Skeletal muscle tissue (tissue), 4 donors: ENCODE results near the gene WBP11. TPM values are rescaled to one million over a fixed set of nuclear protein-coding genes. Genes with fewer than 3 reads are reported as not detected.

Source experiments
- H3K27ac ChIP-seq: one replicate; pipeline ENCODE4 v1.7.0; 2013; ENCODE audit warnings: mild to moderate bottlenecking, low read depth, low read length, inconsistent platforms
- H3K27me3 ChIP-seq, 3 donors: one replicate each; pipeline ENCODE4 v1.7.0; 2013; ENCODE audit warnings: low read length in 3 of 3; ENCODE audit not compliant: control insufficient read depth in 3 of 3, insufficient read depth in 3 of 3
- H3K36me3 ChIP-seq, 3 donors: one replicate each; pipeline ENCODE4 v1.7.0; 2013; ENCODE audit warnings: low read length in 3 of 3; ENCODE audit not compliant: control insufficient read depth in 3 of 3, insufficient read depth in 3 of 3
- H3K4me1 ChIP-seq, 3 donors: one replicate each; pipeline ENCODE4 v1.7.0; 2013; ENCODE audit warnings: low read length in 3 of 3, mild to moderate bottlenecking in 3 of 3; ENCODE audit not compliant: control insufficient read depth in 3 of 3, insufficient read depth in 3 of 3
- H3K4me3 ChIP-seq, 3 donors: one replicate each; pipeline ENCODE4 v1.7.0; 2013; ENCODE audit warnings: low read length in 3 of 3
- H3K9ac ChIP-seq, 3 donors: one replicate each; pipeline ENCODE4 v1.7.0; 2013; ENCODE audit warnings: low read length in 3 of 3, mild to moderate bottlenecking in 3 of 3, moderate library complexity in 2 of 3, low read depth in 1 of 3
- H3K9me3 ChIP-seq, 3 donors: one replicate each; pipeline ENCODE4 v1.7.0; 2013; ENCODE audit warnings: low read length in 3 of 3; ENCODE audit not compliant: control insufficient read depth in 3 of 3
- total RNA-seq: library from RNA; depleted of rRNA; stranded (reverse); fragments of >200 nt; gene quantifications from one replicate; pipeline ENCODE4 v1.2.3, GENCODE V29; 2014
- donor health status: Osteomylitis.

Gene WBP11
- total RNA-seq, 1 donor from 2014 or later: 7.8 TPM

- Histone ChIP-seq H3K27ac (peak overlapping the region; percentile 94), H3K9me3 (no peaks in the 10 kb centered on the region), H3K9ac (peak overlapping the region; percentile 86 to 92 (median 87)), H3K4me3 (peak overlapping the region; percentile 87 to 96 (median 89)), H3K36me3 (no peaks in the 10 kb centered on the region), H3K4me1 (peaks cover 3 to 34% (median 9%) of the 10 kb centered on the region in 3 donors), H3K27me3 (no peaks in the 10 kb centered on the region)
These were observed 28.2 kb downstream of the WBP11 start for GRCh38 chr12:14774906-14775635.

GRCh38 chr12:14774074-14774905 lies 29.0 kb downstream of the WBP11 start:
- Histone ChIP-seq H3K4me1 (peaks cover 6 to 42% (median 13%) of the 10 kb centered on the region in 3 donors), H3K36me3 (no peaks in the 10 kb centered on the region), H3K27me3 (no peaks in the 10 kb centered on the region), H3K9me3 (no peaks in the 10 kb centered on the region), H3K27ac (peak overlapping the region; percentile 94), H3K4me3 (peak overlapping the region; percentile 87 to 96 (median 89)), H3K9ac (peak overlapping the region; percentile 86 to 92 (median 87))

- Histone ChIP-seq H3K27ac (peak overlapping the region; percentile 94), H3K4me1 (peaks cover 10 to 46% (median 18%) of the 10 kb centered on the region in 3 donors), H3K36me3 (no peaks in the 10 kb centered on the region), H3K27me3 (no peaks in the 10 kb centered on the region), H3K9ac (peak overlapping the region; percentile 11 to 87 (median 58)), H3K4me3 (peak overlapping the region; percentile 87 to 96 (median 89)), H3K9me3 (no peaks in the 10 kb centered on the region)
These were observed 29.6 kb downstream of the WBP11 start for GRCh38 chr12:14773685-14774073.

GRCh38 chr12:14772946-14773345 lies 30.3 kb downstream of the WBP11 start:
- Histone ChIP-seq H3K27ac (no peak overlapping the region), H3K4me1 (peaks cover 10 to 46% (median 18%) of the 10 kb centered on the region in 3 donors), H3K4me3 (no peak overlapping the region), H3K27me3 (no peaks in the 10 kb centered on the region), H3K9ac (no peak overlapping the region), H3K36me3 (no peaks in the 10 kb centered on the region), H3K9me3 (no peaks in the 10 kb centered on the region)

GRCh38 chr12:14771651-14772137 lies 31.6 kb downstream of the WBP11 start:
- H3K4me3 ChIP-seq: peak overlapping the region in 1 of 3 donors; percentile 96
- H3K4me1 ChIP-seq: peaks cover 10 to 46% (median 18%) of the 10 kb centered on the region in 3 donors
- H3K9ac ChIP-seq: no peak overlapping the region
- no peaks in the 10 kb centered on the region for H3K27me3 ChIP-seq
- no peaks in the 10 kb centered on the region for H3K36me3 ChIP-seq
- no peak overlapping the region for H3K27ac ChIP-seq
- no peaks in the 10 kb centered on the region for H3K9me3 ChIP-seq

- Histone ChIP-seq H3K9ac (peak overlapping the region; percentile 90 to 96 (median 92)), H3K36me3 (no peaks in the 10 kb centered on the region), H3K27ac (peak overlapping the region; percentile 95), H3K4me1 (peaks cover 10 to 39% (median 18%) of the 10 kb centered on the region in 3 donors), H3K4me3 (peak overlapping the region; percentile 81 to 99 (median 96)), H3K27me3 (no peaks in the 10 kb centered on the region), H3K9me3 (no peaks in the 10 kb centered on the region)
These were observed 32.5 kb downstream of the WBP11 start for GRCh38 chr12:14770496-14771461.

- Histone ChIP-seq H3K27me3 (no peaks in the 10 kb centered on the region), H3K27ac (peak overlapping the region; percentile 95), H3K4me3 (peak overlapping the region; percentile 81 to 99 (median 96)), H3K36me3 (no peaks in the 10 kb centered on the region), H3K9me3 (no peaks in the 10 kb centered on the region), H3K4me1 (peaks cover 10 to 33% (median 17%) of the 10 kb centered on the region in 3 donors), H3K9ac (peak overlapping the region; percentile 90 to 96 (median 92))
These were observed 33.2 kb downstream of the WBP11 start for GRCh38 chr12:14769969-14770495.

- H3K9ac ChIP-seq: peak overlapping the region; percentile 90 to 96 (median 92)
- H3K9me3 ChIP-seq: no peaks in the 10 kb centered on the region
- H3K4me3 ChIP-seq: peak overlapping the region; percentile 81 to 99 (median 96)
- H3K27ac ChIP-seq: peak overlapping the region; percentile 95
- peaks cover 10 to 28% (median 13%) of the 10 kb centered on the region in 3 donors for H3K4me1 ChIP-seq
- no peaks in the 10 kb centered on the region for H3K27me3 ChIP-seq
- no peaks in the 10 kb centered on the region for H3K36me3 ChIP-seq
These were observed 33.8 kb downstream of the WBP11 start for GRCh38 chr12:14769466-14769968.
